HCT116 (cell line): ENCODE data around the gene CDH4. TPM values are rescaled to one million over a fixed set of nuclear protein-coding genes. Genes with fewer than 3 reads are reported as not detected.

Experiments
- ATAC-seq: fragments of 200-7000 bp; cut with Tn5 transposase; 2 replicates; pipeline ENCODE4 v1.9.1; 2020; ENCODE audit warnings: mild to moderate bottlenecking, moderate library complexity
- BruUV-seq: library from RNA; stranded (reverse); fragments of 400-500 nt; replicated peaks from 2 replicates; lab custom pipeline; 2021; lab: Mats Ljungman, UMichigan
- CTCF ChIA-PET: fragments of 300-600 bp; sonication (Branson Sonifier 250); formaldehyde crosslinking; loops from one replicate; lab custom pipeline; 2021; ENCODE audit warnings: antibody characterized with exemption; lab: Charles Lee
- POLR2A ChIA-PET: fragments of 300-600, 350-600 bp; sonication (Branson Sonifier 250); formaldehyde crosslinking; loops from one replicate; lab custom pipeline; 2021; ENCODE audit warnings: antibody characterized with exemption; lab: Charles Lee
- RAD21 ChIA-PET, 2 experiments: fragments of 300-600 bp; sonication (Branson Sonifier 250); formaldehyde crosslinking; loops; one replicate each; lab custom pipeline; 2023; ENCODE audit warnings: low total read pairs in 2 of 2; ENCODE audit not compliant: uncharacterized antibody in 2 of 2, unreplicated experiment in 2 of 2, low non-redundant PET in 1 of 2; lab: Charles Lee
- DNase-seq: peaks from one replicate; pipeline ENCODE4 v3.0.0-alpha.2; 2010; ENCODE audit warnings: low read depth, low spot score
- H2AFZ ChIP-seq: fragments of 200-600 bp; shearing (Covaris generic), sonication (generic); 2 replicates; pipeline ENCODE4 v1.6.1; 2017; ENCODE audit warnings: low read depth, mixed run types, mixed read lengths, antibody characterized with exemption, low read length; ENCODE audit not compliant: poor library complexity, severe bottlenecking
- H3K27ac ChIP-seq: 2 replicates; pipeline ENCODE4 v1.5.1; 2012; ENCODE audit warnings: low read depth, low read length
- H3K27me3 ChIP-seq: fragments of 200-600 bp; sonication (generic); 2 replicates; pipeline ENCODE4 v1.6.1; 2016; ENCODE audit warnings: mixed run types, low read length, mixed read lengths; ENCODE audit not compliant: insufficient read depth
- H3K36me3 ChIP-seq, 2 experiments: fragments of 200-500 bp in 1 of 2; fragments of 200-600 bp in 1 of 2; sonication (Bioruptor generic) in 1 of 2; sonication (generic) in 1 of 2; 2 replicates each; pipeline versions ENCODE4 v1.5.1 to v1.6.1; 2014 to 2016; ENCODE audit warnings: low read length in 2 of 2, inconsistent platforms in 1 of 2, mixed read lengths in 1 of 2, mixed run types in 1 of 2; ENCODE audit not compliant: insufficient read depth in 2 of 2, control insufficient read depth in 1 of 2
- H3K4me1 ChIP-seq, 2 experiments: fragments of 200-600 bp in 1 of 2; sonication (generic) in 1 of 2; 2 replicates each; pipeline versions ENCODE4 v1.5.1 to v1.6.1; 2012 to 2017; ENCODE audit warnings: low read length in 2 of 2, inconsistent platforms in 1 of 2, mild to moderate bottlenecking in 1 of 2, mixed read lengths in 1 of 2, mixed run types in 1 of 2, moderate library complexity in 1 of 2; ENCODE audit not compliant: insufficient read depth in 2 of 2, control insufficient read depth in 1 of 2
- H3K4me2 ChIP-seq: fragments of 200-600 bp; sonication (generic); 2 replicates; pipeline ENCODE4 v1.6.1; 2017; ENCODE audit warnings: mixed run types, low read length, mixed read lengths
- H3K4me3 ChIP-seq, 2 experiments: fragments of 200-600 bp in 1 of 2; sonication (generic) in 1 of 2; replicated peaks in 1 of 2; 2 replicates each; pipeline ENCODE4 v1.5.1; 2011 to 2016; ENCODE audit warnings: low read length in 2 of 2, control low read depth in 1 of 2, low read depth in 1 of 2, mild to moderate bottlenecking in 1 of 2, mixed read lengths in 1 of 2, mixed run types in 1 of 2
- H3K79me2 ChIP-seq: fragments of 200-600 bp; sonication (generic); 2 replicates; pipeline ENCODE4 v1.6.1; 2017; ENCODE audit warnings: mild to moderate bottlenecking, mixed run types, low read length, moderate library complexity, mixed read lengths; ENCODE audit not compliant: insufficient read depth
- H3K9ac ChIP-seq: fragments of 200-600 bp; sonication (generic); 2 replicates; pipeline ENCODE4 v1.6.1; 2016; ENCODE audit warnings: low read length, mixed read lengths
- H3K9me2 ChIP-seq: fragments of 200-600 bp; sonication (generic), shearing (Covaris generic); 2 replicates; pipeline ENCODE4 v1.6.1; 2017; ENCODE audit warnings: mixed run types, mild to moderate bottlenecking, moderate library complexity; ENCODE audit not compliant: insufficient read depth
- H3K9me3 ChIP-seq, 2 experiments: fragments of 200-500 bp in 1 of 2; fragments of 200-600 bp in 1 of 2; sonication (Bioruptor generic) in 1 of 2; sonication (generic) in 1 of 2; 2 replicates each; pipeline ENCODE4 v1.6.1; 2014 to 2017; ENCODE audit warnings: low read length in 2 of 2, mixed read lengths in 2 of 2, inconsistent platforms in 1 of 2, low read depth in 1 of 2, mild to moderate bottlenecking in 1 of 2, mixed run types in 1 of 2, moderate library complexity in 1 of 2; ENCODE audit not compliant: control insufficient read depth in 1 of 2, insufficient read depth in 1 of 2
- H4K20me1 ChIP-seq: fragments of 200-600 bp; sonication (generic), shearing (Covaris generic); 2 replicates; pipeline ENCODE4 v1.6.1; 2017; ENCODE audit warnings: mixed run types, mild to moderate bottlenecking, moderate library complexity; ENCODE audit not compliant: insufficient read depth
- CBX3 ChIP-seq: IDR thresholded peaks from 2 replicates; pipeline ENCODE4 v1.6.1; 2012; ENCODE audit warnings: low read depth
- ELF1 ChIP-seq: IDR thresholded peaks from 2 replicates; pipeline ENCODE4 v1.6.1; 2012; ENCODE audit warnings: low read depth, borderline replicate concordance
- EZH2 ChIP-seq: fragments of 200-600 bp; sonication (generic); IDR thresholded peaks from 2 replicates; pipeline ENCODE4 v1.6.1; 2017; ENCODE audit warnings: antibody characterized with exemption, mixed run types
- JUND ChIP-seq: IDR thresholded peaks from 2 replicates; pipeline ENCODE4 v1.6.1; 2012
- POLR2AphosphoS5 ChIP-seq: IDR thresholded peaks from 2 replicates; pipeline ENCODE4 v1.6.1; 2011; ENCODE audit warnings: mild to moderate bottlenecking, low read depth, low read length, moderate library complexity
- RAD21 ChIP-seq: IDR thresholded peaks from 2 replicates; pipeline ENCODE4 v1.6.1; 2012; ENCODE audit warnings: low read depth, mild to moderate bottlenecking
- REST ChIP-seq: IDR thresholded peaks from 2 replicates; pipeline ENCODE4 v1.6.1; 2012; ENCODE audit warnings: low read depth
- SIN3A ChIP-seq: IDR thresholded peaks from 2 replicates; pipeline ENCODE4 v1.6.1; 2012; ENCODE audit warnings: low read depth
- SP1 ChIP-seq: IDR thresholded peaks from 2 replicates; pipeline ENCODE4 v1.6.1; 2012; ENCODE audit warnings: low read depth
- SRF ChIP-seq: IDR thresholded peaks from 2 replicates; pipeline ENCODE4 v1.6.1; 2012; ENCODE audit warnings: low read depth
- TCF7L2 ChIP-seq: IDR thresholded peaks from 2 replicates; pipeline ENCODE4 v1.7.0; 2011; ENCODE audit warnings: borderline replicate concordance, inconsistent platforms; ENCODE audit not compliant: insufficient read depth, insufficient read length; ENCODE audit errors: extremely low read depth
- YY1 ChIP-seq: IDR thresholded peaks from 2 replicates; pipeline ENCODE4 v1.6.1; 2011; ENCODE audit warnings: low read length, low read depth, moderate library complexity, mild to moderate bottlenecking; ENCODE audit not compliant: insufficient replicate concordance; ENCODE audit errors: extremely low read depth
- ZFX ChIP-seq: fragments of 450-650 bp; IDR thresholded peaks from 2 replicates; pipeline ENCODE4 v1.6.1; 2017
- intact Hi-C: fragments of 100-400 bp; cut with micrococcal nuclease; formaldehyde crosslinking; loops from 2 replicates; pipeline ENCODE4 v1.10.0; 2022
- total RNA-seq: library from RNA; stranded (reverse); gene quantifications from one replicate; pipeline ENCODE4 v1.2.1, GENCODE V29; 2021; ENCODE audit not compliant: unreplicated experiment
- TF ChIP-seq, protein P1 (sequence below), 3 experiments: fragments of 200-600 bp in 1 of 3; sonication (generic) in 1 of 3; IDR thresholded peaks in 2 of 3; conservative IDR thresholded peaks in 1 of 3; 2 replicates each; pipeline ENCODE4 v1.5.1; 2012 to 2017; ENCODE audit warnings: low read depth in 2 of 3, low read length in 2 of 3, antibody characterized with exemption in 1 of 3, borderline replicate concordance in 1 of 3, control low read depth in 1 of 3, mild to moderate bottlenecking in 1 of 3, mixed read lengths in 1 of 3, mixed run types in 1 of 3, moderate library complexity in 1 of 3; ENCODE audit not compliant: insufficient read depth in 1 of 3

CDH4 gene
- total RNA-seq, 1 experiment from 2014 or later: not detected

GRCh38 chr20:61933481-61933950 is 681.5 kb downstream of the CDH4 start:
- H3K4me1 ChIP-seq: no peaks in the 10 kb centered on the region
- ChIA-PET RAD21 (no interaction called here), POLR2A (no interaction called here), CTCF (no interaction called here)
- H3K36me3 ChIP-seq: no peaks in the 10 kb centered on the region
- H3K79me2 ChIP-seq: no peaks in the 10 kb centered on the region
- intact Hi-C loops: no loop called here
- ATAC-seq (no peak), DNase-seq (no peak)
- H3K9me2 ChIP-seq: no peaks in the 10 kb centered on the region
- no peak overlapping the region for H3K9ac ChIP-seq
- no TSS peak for BruUV-seq
- no peaks in the 10 kb centered on the region for H4K20me1 ChIP-seq
- H3K27ac ChIP-seq: no peak overlapping the region
- no peaks in the 10 kb centered on the region for H3K27me3 ChIP-seq
- H3K4me2 ChIP-seq: no peak overlapping the region
- no peak overlapping the region for H3K4me3 ChIP-seq
- no peaks in the 10 kb centered on the region for H3K9me3 ChIP-seq
- no peak overlapping the region for H2AFZ ChIP-seq
- TF ChIP-seq EZH2 (no peak), ELF1 (no peak), SRF (no peak), CBX3 (no peak), SP1 (no peak), ZFX (no peak), YY1 (no peak), POLR2AphosphoS5 (no peak), TCF7L2 (no peak), SIN3A (no peak), JUND (no peak), RAD21 (no peak), REST (no peak)
- TF ChIP-seq, protein P1, sequence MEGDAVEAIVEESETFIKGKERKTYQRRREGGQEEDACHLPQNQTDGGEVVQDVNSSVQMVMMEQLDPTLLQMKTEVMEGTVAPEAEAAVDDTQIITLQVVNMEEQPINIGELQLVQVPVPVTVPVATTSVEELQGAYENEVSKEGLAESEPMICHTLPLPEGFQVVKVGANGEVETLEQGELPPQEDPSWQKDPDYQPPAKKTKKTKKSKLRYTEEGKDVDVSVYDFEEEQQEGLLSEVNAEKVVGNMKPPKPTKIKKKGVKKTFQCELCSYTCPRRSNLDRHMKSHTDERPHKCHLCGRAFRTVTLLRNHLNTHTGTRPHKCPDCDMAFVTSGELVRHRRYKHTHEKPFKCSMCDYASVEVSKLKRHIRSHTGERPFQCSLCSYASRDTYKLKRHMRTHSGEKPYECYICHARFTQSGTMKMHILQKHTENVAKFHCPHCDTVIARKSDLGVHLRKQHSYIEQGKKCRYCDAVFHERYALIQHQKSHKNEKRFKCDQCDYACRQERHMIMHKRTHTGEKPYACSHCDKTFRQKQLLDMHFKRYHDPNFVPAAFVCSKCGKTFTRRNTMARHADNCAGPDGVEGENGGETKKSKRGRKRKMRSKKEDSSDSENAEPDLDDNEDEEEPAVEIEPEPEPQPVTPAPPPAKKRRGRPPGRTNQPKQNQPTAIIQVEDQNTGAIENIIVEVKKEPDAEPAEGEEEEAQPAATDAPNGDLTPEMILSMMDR (IDR thresholded peaks at IDR 0.05 in 2 of 3, conservative IDR thresholded peaks at IDR 0.05 in 1 of 3; ENCODE audit: borderline replicate concordance in 1 of 3, insufficient read depth in 1 of 3, low read depth in 2 of 3, low read length in 2 of 3): no peak
